ENCODE measurements around the gene TAAR2.

DNA sequence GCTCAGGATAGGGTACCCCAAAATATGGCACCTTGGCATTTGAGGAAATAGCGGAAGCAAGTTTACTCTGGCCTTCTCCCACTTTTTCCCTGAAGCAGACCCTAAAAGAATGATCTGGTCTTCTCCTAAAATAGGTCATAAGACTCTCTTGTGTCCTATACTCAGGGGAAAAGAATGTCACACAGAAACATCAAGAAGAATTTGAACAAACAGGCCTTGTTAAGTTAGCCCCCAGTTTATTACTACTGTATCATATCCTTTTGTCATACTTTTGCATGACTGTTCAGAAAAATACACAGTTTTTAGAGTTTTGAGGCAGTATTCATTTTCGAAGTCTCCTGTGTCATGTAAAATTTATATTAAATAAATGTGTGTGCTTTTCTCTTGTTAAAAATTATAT is 12.5 kb downstream of the TAAR2 start:
- no peak for TF ChIP-seq CTCF (IDR thresholded peaks at IDR 0.05)
- TF ChIP-seq POLR2A (IDR thresholded peaks at IDR 0.05), result no peak
